Limb (tissue), 2 donors: ENCODE data around the gene ARL5B.
A peak's percentile ranks its signal among the peaks of the same experiment; 100 is the strongest.
"Not testable (repeated sequence)": the region's sequence is repeated elsewhere in the genome, so short reads cannot be mapped to it uniquely, and the experiment has no call there.

Experiments
- DNase-seq, 2 donors: peaks; one replicate each; pipeline ENCODE4 v3.0.0-alpha.2; 2016; ENCODE audit errors: extremely low spot score in 2 of 2

The ARL5B gene, protein sequence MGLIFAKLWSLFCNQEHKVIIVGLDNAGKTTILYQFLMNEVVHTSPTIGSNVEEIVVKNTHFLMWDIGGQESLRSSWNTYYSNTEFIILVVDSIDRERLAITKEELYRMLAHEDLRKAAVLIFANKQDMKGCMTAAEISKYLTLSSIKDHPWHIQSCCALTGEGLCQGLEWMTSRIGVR

DNA sequence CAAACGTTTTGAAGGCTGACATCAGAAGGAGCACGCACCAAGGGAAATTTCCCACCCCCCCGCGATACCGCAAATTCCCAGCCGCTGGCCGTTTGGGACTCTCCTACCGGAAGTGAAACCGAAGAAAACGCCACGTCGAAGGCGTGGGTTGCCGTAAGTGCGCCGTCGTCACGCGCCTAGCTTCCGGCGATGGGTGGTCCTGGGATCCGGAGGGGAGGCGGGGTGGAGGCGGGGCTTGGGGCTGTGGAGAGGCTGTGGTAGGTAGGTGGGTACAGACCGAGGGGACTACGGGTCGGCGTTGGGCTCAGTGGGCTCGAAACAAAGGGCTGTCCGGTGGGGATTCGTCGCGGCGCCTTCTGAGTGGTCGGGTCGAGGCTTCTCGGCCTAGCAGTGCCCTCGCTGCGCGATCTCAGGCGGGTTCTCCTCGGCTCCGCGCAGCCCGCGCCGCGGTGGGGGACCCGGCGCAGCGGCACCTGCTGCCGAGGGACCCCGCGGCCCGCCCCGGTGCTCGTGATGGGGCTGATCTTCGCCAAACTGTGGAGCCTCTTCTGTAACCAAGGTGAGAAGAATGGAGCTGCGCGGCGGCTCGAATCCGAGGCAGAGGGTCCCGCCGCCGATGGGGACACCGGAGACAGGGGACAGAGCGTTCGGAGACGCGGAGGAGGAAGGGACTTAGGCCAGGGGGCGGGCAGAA, at the start of gene ARL5B:
Gene ARL5B (plus strand): TSS at position 307 of the 694 bp plus-strand sequence. CDS start 207 bp downstream, at position 514.
- peak; percentile 94 to 99 for DNase-seq

DNA sequence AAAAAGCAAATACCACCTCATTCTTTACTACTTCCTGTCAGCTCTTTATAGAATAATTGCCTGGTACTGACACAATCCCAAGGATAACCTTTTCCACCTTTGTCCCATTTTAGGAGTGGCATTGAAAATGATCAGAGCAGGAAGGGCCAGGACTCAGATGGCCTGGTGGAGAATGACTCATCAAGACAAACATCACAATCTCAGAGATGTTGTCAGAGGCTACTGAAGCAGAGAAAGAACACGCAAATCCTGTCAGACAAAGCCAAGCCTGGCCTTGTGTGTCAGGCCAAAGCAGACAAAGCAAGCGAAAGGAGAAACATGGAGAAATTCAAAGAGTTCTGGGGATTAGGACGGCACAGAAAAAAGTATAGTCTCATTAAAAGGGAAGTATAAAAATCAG, 48.7 kb upstream of the ARL5B start:
- DNase-seq = no peak

DNA sequence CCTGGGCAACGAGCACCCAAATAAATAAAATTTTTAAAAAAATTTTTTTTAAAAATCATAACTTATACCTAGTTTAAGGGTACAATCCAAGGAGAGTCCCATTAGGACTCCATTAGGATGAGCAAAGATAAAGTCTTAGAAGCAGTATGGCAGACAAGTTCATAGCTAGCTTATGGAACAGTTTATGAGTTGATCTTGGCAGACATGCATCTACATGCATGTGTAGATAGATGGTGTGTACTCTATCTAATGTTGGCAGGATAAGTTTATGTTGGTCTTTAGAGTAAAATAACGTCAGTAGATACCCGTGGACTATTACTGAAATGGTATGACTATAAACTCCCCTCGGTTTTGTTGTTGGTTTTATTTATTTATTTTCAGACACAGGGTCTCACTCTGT, 48.1 kb upstream of the ARL5B start:
- DNase-seq = no peak

DNA sequence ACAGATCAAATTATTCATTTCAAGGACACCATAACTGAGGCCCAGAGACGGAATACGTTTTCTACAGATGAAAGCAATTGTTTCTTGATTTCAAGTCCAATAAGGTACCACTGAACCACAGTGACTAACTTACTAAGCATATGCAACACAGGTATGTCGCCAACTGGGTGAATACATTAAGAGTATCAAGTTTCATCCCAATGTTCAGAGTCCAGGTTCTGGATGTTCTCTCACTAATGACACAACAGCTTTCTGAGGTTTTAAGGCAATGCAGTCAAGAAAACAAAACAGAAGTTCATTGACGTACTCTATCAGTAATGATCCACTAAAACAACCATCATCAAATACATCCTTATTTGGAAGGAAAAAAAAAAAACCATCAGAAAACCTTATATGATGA, 43.6 kb upstream of the ARL5B start:
- DNase-seq = no peak

DNA sequence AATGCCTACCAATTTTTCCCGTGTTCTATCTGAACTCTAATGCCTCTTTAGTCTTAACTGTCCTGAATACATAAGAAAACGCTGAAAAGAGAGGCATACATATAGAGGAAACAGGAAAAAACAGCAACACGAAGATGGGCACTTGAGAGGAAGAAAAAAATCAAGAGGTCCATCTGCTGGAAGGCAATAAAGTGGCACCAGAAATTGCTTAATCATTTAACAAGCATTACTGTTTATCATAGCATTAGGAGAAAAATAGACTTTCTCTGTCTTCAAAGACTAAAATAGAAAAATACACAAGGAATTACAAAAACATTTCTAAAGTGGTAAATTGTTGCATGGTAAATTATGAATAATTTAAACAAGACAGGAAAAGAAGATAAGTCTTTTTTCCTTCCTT, 42.9 kb upstream of the ARL5B start:
- DNase-seq = no peak

DNA sequence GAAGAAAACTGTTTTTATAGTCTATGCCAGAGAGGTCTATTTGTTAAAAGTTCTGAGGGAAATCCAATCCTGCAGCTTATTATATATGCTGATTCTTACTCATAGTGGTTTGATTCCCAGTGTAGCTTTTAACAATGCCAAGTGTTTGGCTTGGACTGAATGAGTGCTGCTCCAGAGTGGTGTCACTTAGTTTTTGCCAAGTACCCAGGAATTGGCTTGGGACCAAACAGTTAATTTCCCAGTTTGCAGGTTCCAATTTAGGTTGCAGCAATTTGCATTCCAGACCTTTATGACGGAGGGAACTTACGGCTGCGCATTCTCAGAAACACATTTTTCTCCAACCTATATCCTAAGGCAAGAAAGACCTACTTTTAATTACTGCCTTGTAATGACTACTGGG, 40.2 kb upstream of the ARL5B start:
- peak in 1 of 2 donors; percentile 11 for DNase-seq

DNA sequence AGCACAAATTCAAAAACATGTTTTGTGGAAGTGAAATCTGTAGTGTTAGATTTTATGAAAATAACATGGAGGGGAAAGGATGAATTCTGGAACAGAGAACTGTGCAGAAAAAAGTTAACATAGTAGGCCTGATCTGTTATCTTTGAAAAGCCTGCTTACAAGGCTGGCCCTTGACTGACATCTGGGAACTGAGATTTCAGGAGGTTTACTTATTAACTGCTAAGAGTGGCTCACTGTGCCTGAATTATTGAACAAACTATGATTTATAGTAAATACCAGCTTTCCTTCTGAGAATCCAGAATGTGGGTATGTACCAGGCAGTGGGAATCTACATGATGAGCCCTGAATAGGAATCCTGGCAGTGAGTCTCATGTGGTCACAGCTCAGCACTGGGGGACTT, 38.4 kb upstream of the ARL5B start:
- no peak for DNase-seq

DNA sequence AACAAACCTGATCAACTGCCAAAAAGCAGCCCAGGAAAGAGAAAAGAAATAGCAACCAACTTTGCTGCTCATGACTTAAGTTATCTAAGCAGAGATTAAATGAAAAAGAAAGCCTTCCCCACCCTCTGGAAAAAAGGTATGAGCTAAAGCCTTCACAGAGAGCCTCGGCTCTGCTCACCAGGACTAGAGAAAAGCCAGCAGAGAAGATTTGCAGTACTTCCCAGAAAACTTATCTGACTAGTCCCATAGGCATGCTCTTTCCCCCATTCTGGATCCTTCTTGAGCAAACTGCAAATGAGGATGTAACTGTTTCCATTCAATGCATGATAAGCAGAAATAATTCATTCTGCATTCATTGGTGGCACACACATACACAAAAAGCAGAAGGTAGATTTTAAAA, 35.6 kb upstream of the ARL5B start:
- not testable (repeated sequence) for DNase-seq

DNA sequence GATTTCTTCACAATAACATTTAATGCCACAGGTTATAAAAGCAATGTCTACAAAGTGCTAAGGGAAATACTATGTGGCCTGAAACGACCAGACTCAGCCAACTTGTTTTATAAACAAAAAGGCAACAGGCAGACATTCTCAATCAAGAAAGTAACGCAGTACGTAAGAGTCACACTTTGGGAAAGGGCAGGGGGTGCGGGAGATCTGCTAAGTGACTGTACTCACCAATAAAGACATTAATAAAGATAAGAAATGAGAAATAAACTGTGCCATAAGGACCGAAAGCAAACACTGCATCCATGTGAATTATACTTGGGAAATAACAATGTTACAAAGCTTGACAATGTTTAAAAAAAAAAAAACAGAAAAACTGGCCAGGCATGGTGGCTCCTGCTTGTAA, 33.3 kb upstream of the ARL5B start:
- DNase-seq = no peak

DNA sequence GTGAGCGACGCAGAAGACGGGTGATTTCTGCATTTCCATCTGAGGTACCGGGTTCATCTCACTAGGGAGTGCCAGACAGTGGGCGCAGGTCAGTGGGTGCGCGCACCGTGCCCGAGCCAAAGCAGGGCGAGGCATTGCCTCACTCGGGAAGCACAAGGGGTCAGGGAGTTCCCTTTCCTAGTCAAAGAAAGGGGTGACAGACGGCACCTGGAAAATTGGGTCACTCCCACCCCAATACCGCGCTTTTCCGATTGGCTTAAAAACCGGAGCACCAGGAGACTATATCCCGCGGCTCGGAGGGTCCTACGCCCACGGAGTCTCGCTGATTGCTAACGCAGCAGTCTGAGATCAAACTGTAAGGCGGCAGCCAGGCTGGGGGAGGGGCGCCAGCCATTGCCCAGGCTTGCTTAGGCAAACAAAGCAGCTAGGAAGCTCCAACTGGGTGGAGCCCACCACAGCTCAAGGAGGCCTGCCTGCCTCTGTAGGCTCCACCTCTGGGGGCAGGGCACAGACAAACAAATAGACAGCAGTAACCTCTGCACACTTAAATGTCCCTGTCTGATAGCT, 31.7 kb upstream of the ARL5B start:
- DNase-seq = peak; percentile 47 to 78

DNA sequence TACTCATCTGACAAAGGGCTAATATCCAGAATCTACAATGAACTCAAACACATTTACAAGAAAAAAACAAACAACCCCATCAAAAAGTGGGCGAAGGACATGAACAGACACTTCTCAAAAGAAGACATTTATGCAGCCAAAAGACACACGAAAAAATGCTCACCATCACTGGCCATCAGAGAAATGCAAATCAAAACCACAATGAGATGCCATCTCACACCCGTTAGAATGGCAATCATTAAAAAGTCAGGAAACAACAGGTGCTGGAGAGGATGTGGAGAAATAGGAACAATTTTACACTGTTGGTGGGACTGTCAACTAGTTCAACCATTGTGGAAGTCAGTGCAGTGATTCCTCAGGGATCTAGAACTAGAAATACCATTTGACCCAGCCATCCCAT, 26.7 kb upstream of the ARL5B start:
- DNase-seq = not testable (repeated sequence)

DNA sequence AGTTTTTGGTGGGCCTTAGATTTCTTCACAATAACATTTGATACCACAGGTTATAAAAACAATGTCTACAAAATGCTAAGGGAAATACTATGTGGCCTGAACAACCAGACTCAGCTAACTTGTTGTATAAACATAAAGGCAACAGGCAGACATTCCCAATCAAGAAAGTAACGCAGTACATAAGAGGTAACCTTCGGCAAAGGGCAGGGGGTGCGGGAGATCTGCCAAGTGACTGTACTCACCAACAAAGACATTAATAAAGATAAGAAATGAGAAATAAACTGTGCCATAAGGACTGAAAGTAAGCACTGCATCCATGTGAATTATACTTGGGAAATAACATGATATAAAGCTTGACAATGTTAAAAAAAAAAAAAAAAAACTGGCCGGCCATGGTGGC, 23.2 kb upstream of the ARL5B start:
- no peak for DNase-seq

DNA sequence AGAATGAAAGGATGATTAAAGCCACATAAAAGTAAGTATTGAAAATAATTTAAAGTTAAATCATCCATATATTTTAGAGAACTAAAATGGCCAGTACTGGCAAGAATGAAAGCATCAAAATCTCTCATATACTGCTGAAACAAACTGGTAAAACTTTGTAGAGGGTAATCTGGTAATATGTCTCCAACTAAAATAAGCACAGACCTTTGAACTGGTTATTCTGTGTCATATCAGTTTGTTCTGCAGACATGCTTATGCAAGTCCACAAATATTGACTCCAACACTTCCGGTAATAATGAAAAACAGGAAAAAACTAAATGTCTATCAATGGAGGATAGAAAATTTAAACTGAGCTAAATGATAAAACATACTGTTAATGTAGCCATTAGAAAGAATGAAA, 21.8 kb upstream of the ARL5B start:
- not testable (repeated sequence) for DNase-seq

DNA sequence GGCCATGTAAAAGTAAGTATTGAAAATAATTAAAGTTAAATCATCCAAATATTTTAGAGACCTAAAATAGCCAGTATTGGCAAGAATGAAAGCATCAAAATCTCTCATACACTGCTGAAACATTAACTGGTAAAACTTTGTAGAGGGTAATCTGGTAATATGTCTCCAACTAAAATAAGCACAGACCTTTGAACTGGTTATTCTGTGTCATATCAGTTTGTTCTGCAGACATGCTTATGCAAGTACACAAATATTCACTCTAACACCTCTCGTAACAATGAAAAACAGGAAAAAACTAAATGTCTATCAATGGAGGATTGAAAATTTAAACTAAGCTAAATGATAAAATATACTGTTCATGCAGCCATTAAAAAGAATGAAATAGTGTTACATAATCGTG, 19.5 kb upstream of the ARL5B start:
- DNase-seq = not testable (repeated sequence)

DNA sequence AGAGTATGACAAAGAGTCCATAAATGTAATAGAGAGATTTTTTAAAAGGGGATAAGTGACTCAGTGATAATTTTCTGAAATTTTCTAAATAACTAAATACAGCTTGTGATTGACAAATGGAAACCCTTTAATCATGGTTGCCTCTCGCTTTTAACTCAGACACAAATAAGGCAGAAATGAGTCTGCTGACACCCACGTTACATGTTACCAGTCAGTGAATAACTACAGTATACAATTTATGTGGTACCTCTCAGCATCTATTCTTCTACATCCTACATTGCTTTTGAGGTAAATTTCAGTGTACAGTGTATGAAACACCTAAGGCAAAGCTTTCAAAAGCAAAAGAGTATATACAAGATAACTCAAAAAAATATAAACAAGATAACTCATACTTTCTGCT, 12.1 kb upstream of the ARL5B start:
- no peak for DNase-seq

DNA sequence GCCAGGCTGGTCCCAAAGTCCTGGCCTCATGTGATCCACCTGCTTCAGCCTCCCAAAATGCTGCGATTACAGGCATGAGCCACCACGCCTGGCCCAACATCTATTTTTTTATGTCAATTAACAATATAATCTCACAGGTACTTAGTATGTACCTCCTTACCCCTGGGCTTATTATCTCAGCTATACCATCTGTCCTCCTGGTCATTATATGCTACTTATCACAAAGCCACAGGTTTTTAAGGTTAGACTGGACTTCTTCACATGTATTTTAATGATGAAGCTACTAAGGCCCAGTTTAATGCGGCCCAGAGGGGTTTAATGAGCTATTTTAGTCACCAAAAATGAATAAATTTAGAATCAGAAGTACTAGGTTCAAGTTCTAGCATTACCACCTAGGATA, 11.3 kb upstream of the ARL5B start:
- no peak for DNase-seq

DNA sequence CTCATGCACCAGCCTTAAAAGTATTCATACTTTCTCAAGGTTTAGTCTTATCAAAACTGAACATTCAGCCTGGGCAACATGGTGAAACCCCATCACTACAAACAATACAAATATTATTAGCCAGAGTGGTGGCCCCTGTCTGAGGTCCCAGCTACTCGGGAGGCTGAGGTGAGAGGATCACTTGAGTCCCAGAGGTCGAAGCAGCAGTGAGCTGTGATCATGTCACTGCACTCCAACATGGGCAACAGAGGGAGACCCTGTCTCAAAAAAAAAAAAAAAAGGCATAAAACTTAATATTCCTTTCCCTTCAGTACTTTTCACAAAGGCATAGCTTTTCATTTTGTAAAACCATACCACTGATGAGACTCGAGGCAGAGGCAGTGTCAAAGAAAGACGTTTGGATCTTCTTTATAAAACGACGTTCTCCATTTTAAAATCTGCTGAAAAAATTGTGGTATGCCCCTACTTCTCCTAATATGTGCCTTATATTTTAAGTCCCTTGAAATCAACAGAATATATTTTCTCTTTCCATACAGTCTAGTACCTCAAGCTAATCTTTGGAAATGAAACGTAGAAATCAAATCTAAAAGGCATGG, 9.8 kb upstream of the ARL5B start:
- no peak for DNase-seq

DNA sequence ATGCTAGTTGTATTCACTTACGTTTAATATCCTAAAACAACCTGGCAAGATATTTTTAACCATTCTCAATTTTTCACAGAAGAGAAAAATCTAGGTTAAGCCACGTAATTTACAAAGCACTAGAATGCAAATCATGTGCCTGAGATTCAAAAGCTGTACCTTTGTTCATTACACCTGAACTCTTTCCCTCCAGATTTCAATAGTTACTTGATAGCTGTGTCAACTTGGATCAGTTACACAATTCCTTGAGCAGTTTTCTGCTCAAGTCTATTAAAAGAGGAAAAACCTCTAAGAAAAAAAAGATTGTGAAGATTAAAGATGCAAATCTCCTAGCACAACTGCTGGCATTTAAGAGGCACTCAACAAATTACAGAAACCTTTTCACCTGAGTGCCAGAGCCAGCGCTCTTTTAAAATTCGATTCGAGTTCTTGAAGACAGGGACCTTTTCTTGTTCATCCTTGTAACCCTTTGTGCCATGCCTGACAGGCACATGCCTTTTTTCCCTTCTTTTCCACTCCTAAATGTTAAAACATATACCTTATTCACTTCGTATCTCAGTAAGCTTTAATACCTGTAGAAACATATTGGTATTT, 8.7 kb upstream of the ARL5B start:
- no peak for DNase-seq

DNA sequence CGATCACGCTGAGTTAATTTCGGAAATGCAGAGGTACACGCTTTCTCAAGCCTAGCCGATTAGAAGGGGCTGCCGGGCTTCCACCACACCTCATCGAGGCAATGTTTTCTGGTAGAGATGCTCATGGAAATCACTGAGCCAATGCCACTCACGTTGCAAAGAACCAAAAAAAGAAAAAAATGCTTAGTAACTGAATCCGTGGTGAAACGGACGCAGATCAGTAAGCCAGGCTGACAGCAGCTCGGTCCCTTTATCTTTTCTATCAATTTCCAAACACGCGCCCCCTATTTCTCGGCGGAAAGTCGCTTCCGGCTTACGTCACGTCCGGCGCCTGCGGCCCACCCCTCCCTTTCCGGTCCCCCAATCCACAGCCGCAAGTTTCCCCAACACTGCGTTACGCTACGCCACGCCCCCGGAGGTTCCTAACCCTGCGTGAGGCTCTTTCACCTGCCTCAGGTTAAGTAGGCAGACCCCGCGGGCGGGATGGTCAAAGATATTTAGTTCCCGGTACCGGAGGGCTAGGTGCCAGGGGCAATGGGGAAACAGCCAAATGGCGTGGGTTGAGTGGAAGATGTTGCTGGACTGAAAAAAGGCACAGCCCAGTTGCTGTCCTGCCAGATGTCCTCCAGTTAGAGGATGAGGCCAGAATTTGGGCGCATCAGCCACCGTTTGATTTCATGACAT, 7.8 kb upstream of the ARL5B start, which contains the start of gene NSUN6:
Gene NSUN6 (minus strand): TSS at position 264 of the 684 bp plus-strand sequence. CDS start 384 bp downstream, outside the sequence.
- peak; percentile 90 to 94 for DNase-seq

DNA sequence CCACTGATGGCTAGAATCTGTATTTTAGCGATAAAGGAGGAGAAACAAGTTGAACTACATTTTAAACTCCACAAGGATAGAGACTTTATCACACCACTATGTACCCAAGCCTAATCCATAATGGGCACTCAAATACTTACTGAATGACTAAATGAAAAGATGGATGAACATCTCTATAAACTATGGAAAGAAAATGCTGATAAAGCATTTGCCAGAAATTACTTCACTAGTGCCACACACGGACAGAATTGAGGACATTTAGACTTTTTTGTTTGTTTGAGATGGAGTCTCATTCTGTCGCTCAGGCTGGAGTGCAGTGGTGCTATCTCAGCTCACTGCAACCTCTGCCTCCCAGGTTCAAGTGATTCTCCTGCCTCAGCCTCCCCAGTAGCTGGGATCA, 6.1 kb upstream of the ARL5B start:
- no peak for DNase-seq

DNA sequence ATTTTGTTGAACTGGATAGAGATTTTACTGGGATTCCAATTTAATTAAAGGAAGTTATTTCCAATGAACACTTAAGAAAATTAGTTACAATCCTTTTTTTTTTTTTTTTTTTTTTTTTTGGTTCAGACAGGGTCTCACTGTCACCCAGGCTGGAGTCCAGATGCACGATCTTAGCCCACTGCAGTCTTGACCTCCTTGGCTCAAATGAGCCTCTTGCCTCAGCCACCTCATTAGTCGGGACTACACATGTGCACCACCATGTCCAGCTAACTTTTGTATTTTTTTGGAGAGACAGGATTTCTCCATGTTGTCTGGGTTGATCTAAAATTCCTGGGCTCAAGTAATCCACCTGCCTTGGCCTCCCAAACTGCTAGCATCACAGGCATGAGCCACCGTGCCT, 2.5 kb upstream of the ARL5B start:
- DNase-seq = no peak
